Activated T-cell treated with anti-CD3 and anti-CD28 coated beads for 48 hours (primary cell): Measurements from ENCODE around the gene PISD.
"Not testable (repeated sequence)": the region's sequence is repeated elsewhere in the genome, so short reads cannot be mapped to it uniquely, and the experiment has no call there.

ENCODE experiments used
- DNase-seq: peaks from one replicate; pipeline ENCODE4 v3.0.0-alpha.2; 2020; ENCODE audit warnings: low read depth

PISD gene

DNA sequence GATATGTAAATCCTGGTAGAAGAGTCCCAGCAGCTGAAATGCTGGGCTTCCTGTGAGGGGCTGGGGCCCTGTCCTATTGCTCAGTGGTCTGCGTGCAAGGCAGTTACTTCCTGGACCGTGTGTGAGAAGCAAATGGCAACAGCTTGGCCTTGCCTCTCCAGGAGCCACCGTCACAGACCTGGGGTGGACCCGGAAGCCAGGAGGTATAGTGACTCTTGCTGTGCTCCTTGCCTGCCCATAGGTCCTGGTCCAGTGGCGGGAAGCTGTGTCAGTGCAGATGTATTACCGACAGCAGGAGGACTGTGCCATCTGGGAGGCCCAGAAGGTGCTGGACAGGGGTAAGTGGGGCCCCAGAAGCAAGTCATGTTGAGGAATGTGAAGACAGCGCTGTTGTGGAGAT, 54.3 kb downstream of the PISD start:
- DNase-seq = no peak

DNA sequence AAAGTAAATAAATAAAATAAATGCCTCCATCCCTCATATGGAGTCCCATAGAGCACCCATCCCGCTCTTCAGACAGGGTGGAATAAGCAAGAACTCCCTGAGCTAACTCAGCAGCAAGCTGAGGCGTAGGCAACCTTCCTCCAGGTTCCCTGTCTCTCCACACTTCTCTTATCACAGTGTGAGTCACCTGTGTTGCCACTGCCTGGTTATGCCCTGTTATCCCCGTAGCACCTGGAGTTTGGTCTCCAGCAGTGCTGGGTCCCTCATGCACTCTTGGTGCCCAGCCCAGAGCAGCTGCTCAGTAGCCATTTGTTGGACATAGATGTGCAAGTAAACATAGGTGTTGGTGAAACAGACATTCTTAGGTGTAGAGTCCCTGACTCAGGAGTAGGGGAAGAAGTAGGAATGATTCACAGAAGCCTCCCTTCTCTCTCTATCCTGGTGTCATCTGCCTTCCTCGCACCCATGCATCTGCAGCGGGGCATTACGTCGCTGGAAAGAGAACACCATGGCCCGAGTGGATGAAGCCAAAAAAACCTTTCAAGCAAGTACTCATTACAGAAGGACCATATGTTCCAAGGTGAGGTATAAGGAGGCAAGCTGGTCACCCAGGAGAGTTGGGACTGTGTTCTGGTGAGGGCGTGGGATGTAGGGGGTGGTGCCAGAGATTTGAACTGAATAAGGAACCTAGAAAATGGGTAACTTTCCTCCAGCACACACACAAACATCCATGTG, 56.0 kb downstream of the PISD start:
- no peak for DNase-seq

GRCh38 chr22:31604746-31605705, 57.0 kb downstream of the PISD start:
- DNase-seq = no peak

- no peak for DNase-seq
These were observed 57.8 kb downstream of the PISD start for GRCh38 chr22:31604137-31604705.

- DNase-seq = no peak
These were observed 58.4 kb downstream of the PISD start for GRCh38 chr22:31603574-31603973.

DNA sequence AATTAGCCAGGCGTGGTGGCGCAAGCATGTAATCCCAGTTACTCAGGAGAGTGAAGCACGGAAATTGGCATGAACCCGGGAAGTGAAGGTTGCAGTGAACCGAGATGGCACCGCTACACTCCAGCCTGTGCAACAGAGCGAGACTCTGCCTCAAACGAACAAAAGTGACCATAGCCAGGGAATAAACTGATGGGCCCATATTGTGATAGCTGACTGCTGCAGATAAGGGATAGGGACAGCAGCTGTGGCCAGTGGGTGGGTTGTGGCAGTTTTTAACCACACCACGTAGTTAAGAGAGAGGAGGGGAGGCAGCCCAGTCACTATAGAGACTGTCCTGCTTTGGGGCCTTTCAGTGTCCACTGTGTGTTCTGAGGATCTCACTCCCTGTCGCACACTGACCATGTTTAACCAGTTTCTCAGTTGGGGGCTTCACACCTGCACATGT, 58.9 kb downstream of the PISD start:
- DNase-seq = no peak

GRCh38 chr22:31602259-31602952, 59.6 kb downstream of the PISD start:
- no peak for DNase-seq

- no peak for DNase-seq
These were observed 66.7 kb downstream of the PISD start for GRCh38 chr22:31595271-31595670.

DNA sequence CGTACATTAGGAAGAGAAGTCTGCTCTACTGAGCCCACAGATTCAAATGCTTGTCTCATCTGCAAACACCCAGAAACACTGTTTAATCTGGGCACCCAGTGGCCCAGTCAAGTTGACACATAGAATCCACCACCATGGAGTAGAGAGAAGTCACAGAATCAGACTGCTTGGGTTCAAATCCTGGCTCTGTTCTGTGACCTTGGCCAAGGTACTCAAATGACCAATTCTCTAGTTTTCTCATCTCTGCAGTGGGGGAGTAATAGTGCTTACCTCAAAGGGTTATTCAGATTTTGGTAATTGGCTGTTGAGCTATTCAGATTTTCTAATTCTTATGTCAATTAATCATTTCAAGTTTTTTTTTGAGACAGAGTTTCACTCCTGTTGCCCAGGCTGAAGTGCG, 71.9 kb downstream of the PISD start:
- not testable (repeated sequence) for DNase-seq

DNA sequence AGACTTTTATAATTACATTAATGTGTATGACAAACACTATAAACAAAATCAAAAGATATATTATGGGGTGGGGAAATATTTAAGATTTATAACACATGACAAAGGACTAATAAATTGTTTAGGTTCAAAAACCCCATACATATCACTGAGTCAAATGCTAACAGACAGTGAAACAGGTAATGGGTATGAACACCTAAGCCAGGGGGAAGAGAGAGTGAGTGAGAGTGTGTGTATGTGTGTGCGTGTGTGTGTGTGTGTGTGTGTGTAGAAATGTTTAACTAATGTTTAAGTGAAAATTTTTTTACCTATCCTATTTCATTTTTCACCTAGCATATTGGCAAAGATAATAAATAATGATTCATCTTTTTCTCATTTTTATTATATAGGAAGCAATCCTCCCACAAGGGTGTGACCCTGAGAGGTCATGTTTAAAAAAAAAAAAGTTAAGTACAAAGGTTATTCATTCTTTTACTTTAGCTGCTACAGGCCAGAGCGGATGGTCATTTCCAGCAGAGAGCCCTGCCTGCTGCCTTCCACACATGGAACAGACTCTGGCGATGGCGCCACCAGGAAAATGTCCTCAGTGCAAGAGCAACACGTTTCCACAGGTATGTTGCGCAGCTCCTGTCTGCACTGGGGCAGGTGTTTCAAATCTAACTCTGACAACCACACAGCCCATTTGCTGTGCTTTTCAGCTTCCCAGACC, 72.9 kb downstream of the PISD start:
- no peak for DNase-seq

DNA sequence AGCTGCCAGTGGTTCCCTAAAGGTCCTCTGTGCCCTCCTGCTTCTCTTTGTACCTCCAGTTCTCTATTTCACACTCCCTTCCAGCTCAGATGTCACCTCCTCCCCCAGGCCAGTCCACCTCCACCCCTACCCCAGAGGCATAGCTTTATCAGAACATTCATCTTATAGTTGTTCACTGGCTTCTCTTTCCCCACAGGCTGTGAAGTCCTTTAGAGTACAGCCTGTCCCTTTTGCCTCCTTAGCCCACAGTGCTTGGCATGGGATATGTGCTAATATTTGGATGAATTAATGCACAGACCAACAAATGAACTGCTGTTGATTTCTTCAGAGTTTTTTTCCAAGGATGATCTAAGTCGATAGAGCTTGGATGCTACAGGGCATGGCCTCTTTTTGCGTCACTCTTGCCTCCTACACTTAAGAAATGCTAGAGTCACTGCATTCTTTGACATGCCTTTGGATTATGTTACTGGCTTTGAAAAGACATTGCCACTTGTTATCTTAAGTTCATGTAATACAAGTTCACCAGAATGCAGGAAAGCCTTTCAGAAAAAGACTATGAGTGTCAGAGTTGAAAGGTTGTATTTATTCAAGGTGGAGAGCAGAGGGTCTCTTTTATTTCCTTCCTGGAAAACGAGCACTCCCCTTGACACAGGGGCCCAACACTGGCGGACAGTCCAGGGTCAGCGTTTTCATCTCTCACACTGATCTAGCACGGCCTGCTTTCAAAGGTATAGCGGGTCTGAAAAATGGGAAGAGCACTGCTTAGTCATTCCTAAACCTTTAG, 75.7 kb downstream of the PISD start:
- no peak for DNase-seq

DNA sequence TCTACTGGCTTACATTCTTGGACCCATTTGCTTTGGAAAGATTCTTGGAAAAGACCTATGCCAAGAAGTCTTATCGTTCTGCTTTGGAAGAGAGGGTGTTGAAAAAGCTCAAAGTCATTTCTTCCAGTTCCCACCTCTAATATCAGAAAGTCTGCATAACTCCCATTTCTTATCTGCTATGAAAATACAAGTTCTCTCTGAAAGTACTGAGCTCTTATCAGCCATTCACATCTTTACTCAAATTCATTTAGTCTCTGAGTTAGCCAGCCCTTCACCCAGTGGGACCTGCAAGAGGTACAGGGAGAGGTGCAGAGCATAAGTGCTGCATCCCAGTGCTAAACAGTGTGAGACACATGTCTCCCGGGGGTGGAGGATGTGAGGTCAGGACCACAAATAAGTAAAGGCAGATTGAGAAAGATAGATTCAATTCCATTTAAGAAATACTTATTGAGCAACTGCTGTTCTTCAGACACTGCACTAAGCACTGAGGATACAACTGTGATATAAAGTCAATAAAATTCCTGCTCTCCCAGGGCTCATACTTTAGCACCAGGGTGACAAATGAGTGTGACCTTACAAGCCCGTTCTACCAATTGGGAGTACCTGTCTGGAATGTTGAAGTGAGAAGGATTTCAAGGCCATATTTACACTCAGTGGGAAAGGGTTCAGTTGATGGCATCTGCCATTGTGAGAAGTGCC, 76.7 kb downstream of the PISD start:
- peak; percentile 15 for DNase-seq

GRCh38 chr22:31584804-31585160, 77.2 kb downstream of the PISD start:
- DNase-seq = no peak

- DNase-seq = no peak
These were observed 78.0 kb downstream of the PISD start for GRCh38 chr22:31583861-31584485.

DNA sequence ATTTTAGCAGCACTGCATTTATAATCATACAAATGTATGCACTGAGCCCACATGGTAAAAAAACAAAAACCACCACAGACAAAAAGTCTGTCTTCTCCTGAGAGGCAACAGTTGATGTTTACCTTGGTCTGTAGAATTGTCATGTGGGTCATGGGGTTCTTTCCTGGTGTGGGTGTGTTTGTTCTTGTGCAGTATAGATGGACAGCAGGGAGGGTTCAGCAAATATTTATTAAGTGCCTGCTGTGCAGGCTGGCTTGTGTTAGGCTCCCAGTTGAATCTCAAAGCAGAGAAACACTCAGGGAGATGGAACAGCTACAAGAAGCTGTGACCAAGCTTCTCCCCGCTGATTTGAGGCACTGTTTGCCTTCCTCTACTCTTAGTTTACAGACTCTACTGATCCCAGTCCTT, 82.2 kb downstream of the PISD start:
- no peak for DNase-seq

DNA sequence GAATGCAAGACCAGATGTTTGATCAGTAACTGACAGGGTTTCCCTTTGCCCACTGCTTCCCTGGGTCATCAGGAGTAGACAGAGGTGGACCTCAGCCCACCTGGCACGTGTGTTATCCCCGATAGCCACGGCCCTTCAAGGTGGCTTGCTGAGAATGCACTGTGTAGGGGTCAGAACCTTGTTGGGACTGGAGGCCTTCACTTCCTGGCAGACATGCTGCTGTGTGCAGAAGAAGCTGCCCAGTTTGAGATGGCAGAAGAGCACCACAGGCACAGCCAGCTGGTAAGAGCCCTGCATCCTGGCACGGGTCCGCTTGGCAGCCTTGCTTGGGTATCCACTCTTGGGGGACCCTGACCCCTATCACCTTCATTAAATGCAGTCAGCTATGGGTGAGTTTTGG, 83.8 kb downstream of the PISD start:
- DNase-seq = no peak

DNA sequence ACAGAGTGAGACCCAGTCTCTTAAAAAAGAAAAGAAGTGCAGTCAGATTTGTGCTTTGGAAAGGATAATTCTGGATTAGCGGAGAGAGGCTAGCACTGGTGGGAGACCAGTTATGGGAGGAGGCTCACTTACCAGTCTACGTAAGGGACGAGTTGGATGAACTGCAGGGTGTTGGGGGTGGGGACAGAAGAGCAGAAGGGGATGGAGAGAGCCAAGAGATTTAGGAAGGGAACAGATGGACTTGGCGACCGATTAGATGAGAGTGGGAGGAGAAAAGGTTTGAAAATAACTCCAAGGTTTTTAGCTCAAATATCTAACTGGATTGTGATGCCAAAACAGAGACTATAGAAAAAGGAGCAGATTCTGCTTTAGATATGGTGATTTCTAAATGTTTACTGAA, 84.3 kb downstream of the PISD start:
- DNase-seq = no peak

- no peak for DNase-seq
These were observed 86.8 kb downstream of the PISD start for GRCh38 chr22:31575190-31575589.

- DNase-seq = no peak
These were observed 87.9 kb downstream of the PISD start for GRCh38 chr22:31574055-31574670.
